Mesenteric fat pad (tissue), 1 donor: ENCODE data around the gene COG1. TPM values are rescaled to one million over a fixed set of nuclear protein-coding genes. Genes with fewer than 3 reads are reported as not detected.

Experiments used
- total RNA-seq: library from RNA; stranded (reverse); fragmentation: NEBNext Ultra II Directional; extraction: Animal tissue kit (Norgen Biotek cat#: 25700); gene quantifications from one replicate; pipeline ENCODE4 v1.2.1, GENCODE V29; 2021
- donor health status: DM: yes; HTN: yes; CAD: no.

COG1 gene
- total RNA-seq, 1 donor from 2014 or later: 34.8 TPM

Other genes starting within 250 kb of the COG1 start
- 36.2 TPM for gene SLC39A11, start 100.4 kb upstream of the COG1 start, total RNA-seq
- gene SSTR2, start 28.0 kb upstream of the COG1 start, total RNA-seq: 5.7 TPM
- gene CPSF4L, start 68.8 kb downstream of the COG1 start, total RNA-seq: 0.61 TPM
- gene CDC42EP4, start 118.9 kb downstream of the COG1 start, total RNA-seq: 207 TPM